Activated CD8-positive, alpha-beta memory T cell treated with anti-CD3 and anti-CD28 coated beads, Interleukin-2, amount 50 U/mL, for 4 hours (primary cell): ENCODE measurements around the gene NAALADL2.
"Not testable (repeated sequence)": the region's sequence is repeated elsewhere in the genome, so short reads cannot be mapped to it uniquely, and the experiment has no call there.

Experiments
- DNase-seq: peaks from one replicate; pipeline ENCODE4 v3.0.0-alpha.2; 2020

Gene NAALADL2

DNA sequence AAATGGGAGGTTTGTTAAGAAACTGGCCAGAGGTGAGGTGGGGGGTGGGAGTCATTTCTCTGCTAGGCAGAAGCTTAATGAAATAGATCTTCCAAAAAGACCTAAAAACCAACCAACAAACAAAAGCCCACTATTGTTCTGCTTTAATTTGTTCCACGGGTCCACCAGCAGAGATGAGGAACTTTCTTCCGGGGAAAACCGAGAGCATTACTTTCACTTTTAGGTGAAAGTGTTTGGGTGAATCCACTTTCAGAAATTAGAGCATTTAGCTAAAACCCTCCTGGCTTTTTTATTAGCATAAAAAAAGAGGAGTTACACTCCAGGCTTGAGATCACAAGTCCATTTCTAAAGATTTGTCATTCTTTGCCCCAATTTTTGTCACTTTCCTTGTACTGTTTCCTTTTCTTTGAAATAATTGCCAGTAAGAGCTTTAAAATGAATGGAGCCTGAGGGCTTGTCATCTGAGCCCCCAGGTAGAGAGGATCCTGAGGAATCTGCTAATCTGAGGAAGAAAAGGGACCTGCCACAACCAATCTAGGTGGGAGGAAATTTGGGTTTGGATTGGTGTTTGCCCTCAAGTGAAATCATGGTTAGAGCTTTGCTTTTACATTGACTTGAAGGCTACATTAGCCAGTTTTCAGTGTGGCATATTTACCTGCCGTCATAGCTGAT, 667.6 kb downstream of the NAALADL2 start:
- no peak for DNase-seq

GRCh38 chr3:175528693-175529092, 669.6 kb downstream of the NAALADL2 start:
- not testable (repeated sequence) for DNase-seq

DNA sequence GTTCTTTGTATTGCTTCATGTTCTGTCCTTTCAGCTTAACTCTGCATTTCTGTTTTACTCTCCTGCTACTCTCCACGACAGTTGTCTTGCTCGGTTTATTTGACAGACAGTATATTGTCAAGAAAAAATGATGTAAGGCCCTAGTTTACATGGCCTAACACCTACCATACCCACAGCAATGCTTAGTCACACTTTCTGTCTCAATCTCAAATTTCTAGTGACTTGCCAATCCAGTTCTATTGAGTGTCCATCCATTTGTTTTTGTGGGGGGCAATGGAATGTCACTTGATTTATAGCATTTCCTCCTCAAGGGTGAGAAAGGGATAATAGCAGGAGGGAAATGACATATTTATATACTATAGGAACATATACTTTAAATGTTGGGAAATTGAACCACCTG, 676.2 kb downstream of the NAALADL2 start:
- no peak for DNase-seq

GRCh38 chr3:175546115-175546514, 687.0 kb downstream of the NAALADL2 start:
- no peak for DNase-seq

DNA sequence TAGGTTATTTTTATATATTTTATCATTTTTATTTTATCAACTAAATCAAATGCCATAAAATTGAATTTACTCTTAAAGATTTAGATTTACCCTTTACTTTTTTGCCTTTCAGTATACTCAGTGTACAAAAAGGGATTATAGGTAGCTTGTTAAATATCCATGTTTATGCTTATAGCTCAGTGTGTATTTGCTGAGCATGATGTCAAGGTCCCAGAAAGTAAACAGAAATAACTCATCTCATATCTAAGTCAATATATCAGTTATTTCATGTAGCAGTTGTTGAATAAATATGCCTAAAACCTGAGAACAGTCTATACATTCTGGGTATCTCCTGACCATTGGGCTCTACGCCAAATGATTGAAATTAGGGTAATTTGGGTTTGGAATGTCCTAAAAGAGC, 693.8 kb downstream of the NAALADL2 start:
- DNase-seq: no peak

DNA sequence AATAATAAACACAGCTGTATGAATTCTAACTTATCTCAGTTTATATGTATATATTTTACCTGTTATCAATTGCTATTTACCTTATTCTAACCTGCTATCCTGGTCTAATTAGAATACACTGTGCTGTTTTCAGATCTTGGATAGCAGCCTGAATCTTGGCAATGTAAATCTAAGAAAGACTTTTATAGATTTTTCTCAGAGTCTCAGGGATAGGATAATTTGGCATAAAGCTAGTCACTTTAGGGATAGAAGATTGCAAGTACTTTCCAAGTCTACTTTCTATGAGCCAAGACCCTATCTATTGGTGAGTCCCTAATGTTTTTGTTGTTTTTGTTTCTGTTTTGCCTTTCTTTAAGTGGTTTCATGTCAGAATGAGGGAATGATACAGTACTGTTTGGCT, 695.7 kb downstream of the NAALADL2 start:
- no peak for DNase-seq

DNA sequence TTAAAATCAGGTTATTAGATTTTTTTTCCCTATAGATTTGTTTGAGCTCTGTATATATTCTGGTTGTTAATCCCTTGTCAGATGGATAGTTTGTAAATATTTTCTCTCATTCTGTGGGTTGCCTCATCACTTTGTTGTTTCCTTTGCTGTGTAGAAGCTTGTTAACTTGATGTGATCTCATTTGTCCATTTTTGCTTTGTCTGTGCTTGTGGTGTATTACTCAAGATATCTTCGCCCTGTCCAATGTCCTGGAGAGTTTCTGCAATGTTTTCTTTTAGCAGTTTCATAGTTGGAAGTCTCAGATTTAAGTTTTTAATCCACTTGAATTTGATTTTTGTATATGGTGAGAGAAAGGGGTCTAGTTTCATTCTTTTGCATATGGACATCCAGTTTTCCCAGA, 699.1 kb downstream of the NAALADL2 start:
- DNase-seq: no peak

GRCh38 chr3:175564363-175564762, 705.2 kb downstream of the NAALADL2 start:
- DNase-seq: no peak

- DNase-seq: no peak
Measured at GRCh38 chr3:175571096-175571495, 712.0 kb downstream of the NAALADL2 start.

GRCh38 chr3:175573226-175573625, 714.1 kb downstream of the NAALADL2 start:
- no peak for DNase-seq

- DNase-seq: no peak
Measured at GRCh38 chr3:175580318-175580717, 721.2 kb downstream of the NAALADL2 start.

DNA sequence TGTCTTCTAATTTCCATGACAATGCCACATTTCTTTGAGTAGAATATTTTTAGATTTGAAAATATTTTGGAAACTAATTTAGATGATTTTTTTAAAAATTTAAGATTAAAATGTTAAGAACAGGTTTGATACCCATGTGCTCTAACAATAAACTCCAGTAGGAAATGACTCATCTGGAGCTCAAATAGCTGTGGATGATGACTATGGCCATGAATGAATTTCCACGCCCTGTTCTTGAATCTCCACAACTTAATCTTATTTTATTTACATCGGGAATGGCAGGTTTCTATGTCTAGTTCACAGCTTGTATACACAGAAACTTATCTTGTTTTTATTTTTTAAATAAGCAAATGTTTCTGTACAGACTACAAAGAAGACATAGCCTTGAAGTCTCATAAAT, 726.8 kb downstream of the NAALADL2 start:
- DNase-seq: no peak

DNA sequence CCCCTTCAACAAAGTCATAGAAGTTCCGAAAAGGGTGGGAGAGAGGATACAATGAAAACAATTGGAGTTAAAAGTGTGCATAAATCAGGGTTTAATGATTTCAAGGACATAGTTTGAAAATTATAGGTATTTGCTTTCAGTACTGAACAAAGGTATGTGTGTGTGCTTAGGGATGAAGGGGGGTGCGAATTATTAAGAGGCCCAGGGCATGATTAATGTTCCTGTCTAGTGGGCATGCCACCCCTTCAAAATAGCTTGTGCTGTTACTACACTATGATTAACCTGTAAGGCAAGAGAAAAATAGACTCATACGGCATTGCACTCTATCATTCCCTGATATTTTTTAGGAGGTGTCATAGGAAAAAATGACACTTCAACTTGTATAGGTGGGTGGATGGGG, 731.6 kb downstream of the NAALADL2 start:
- no peak for DNase-seq

GRCh38 chr3:175591375-175591774, 732.2 kb downstream of the NAALADL2 start:
- DNase-seq: no peak

- no peak for DNase-seq
Measured at GRCh38 chr3:175593331-175593730, 734.2 kb downstream of the NAALADL2 start.

GRCh38 chr3:175598740-175599139, 739.6 kb downstream of the NAALADL2 start:
- no peak for DNase-seq

- DNase-seq: no peak
Measured at GRCh38 chr3:175601521-175601920, 742.4 kb downstream of the NAALADL2 start.

DNA sequence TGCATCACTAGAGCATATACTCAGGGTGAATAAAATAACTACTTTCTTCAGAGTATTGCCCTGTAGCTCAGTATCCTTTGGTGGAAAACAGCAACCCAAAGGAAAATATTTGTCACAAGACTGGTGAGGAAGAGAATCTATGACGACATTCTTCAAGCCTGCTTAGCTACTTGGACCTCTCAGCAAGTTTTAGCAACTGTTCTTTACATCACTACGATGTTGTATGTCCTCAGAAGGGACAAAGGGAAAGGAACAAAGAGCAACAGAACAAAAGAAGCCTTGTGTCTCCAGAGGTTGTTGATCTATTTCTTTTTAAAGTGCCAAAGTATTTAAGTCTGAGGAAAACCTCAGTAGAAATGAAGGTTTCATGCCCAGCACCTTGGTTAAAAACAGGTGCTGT, 746.7 kb downstream of the NAALADL2 start:
- no peak for DNase-seq

- DNase-seq: no peak
Measured at GRCh38 chr3:175606650-175607318, 747.6 kb downstream of the NAALADL2 start.

DNA sequence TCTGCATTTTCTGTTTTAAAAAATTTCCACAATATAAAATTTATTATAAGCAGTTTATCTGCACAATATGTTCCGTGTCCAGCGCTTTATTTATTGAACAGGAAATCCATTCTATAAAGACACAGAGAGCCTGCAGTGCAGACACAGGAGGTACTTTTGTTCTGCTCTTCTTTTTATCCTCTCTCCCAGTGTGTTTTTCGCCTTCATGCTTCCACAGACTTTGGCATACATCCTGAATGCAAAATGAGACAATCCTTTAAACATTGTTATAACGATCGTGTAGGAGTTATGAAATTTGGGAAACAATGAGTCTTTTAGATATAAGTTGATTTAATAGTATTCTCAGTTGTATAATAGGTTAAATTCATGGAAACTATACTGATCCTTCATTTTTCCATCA, 749.2 kb downstream of the NAALADL2 start:
- no peak for DNase-seq

GRCh38 chr3:175608911-175609310, 749.8 kb downstream of the NAALADL2 start:
- no peak for DNase-seq

GRCh38 chr3:175612487-175613196, 753.5 kb downstream of the NAALADL2 start:
- DNase-seq: no peak

DNA sequence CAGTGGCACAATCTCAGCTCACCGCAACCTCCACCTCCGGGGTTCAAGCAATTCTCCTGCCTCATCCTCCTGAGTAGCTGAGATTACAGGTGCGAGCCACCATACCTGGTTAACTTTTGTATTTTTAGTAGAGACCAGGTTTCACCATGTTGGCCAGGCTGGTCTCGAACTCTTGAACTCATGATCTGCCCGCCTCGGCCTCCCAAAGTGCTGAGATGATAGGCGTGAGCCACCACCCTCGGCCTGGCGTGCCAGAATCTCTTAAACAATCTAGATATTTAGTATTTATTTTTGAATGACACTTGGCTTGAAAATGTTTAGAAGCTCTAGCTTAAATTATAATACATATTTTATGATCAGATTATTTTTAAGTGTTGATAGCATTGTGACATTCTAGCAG, 755.0 kb downstream of the NAALADL2 start:
- DNase-seq: not testable (repeated sequence)

- DNase-seq: no peak
Measured at GRCh38 chr3:175617247-175617646, 758.1 kb downstream of the NAALADL2 start.
